HL-60/S4 treated with retinoic acid at 250 ng/mL for 4 days and 3 days (cell line): ENCODE results near the gene DTWD1.
"Not testable (repeated sequence)": the region's sequence is repeated elsewhere in the genome, so short reads cannot be mapped to it uniquely, and the experiment has no call there.

Experiments
- in situ Hi-C: fragments of 300-500 bp; cut with MboI; formaldehyde crosslinking; loops from 2 replicates; pipeline ENCODE4 v1.7.0; 2022; ENCODE audit warnings: low sequenced_read_pairs

The DTWD1 gene

DNA sequence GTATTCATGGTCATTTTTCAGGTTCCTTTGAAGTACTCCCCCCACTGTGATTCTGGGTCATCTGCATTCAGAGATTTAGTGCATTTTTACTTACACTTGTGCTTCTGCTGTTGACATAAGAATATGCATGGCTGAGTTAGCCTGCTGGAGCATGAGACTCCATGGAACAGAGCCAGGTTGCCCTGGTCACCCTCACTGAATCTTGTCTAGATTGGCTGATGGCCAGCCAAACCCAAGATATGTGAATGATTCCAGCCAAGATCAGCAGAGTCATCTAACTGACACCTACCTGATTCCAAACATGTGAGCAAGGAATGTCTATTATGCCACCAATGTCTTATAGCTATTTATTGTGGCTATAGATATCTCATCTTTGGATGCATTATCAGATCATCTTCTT, 25.1 kb downstream of the DTWD1 start:
- in situ Hi-C loops, result no loop called here

DNA sequence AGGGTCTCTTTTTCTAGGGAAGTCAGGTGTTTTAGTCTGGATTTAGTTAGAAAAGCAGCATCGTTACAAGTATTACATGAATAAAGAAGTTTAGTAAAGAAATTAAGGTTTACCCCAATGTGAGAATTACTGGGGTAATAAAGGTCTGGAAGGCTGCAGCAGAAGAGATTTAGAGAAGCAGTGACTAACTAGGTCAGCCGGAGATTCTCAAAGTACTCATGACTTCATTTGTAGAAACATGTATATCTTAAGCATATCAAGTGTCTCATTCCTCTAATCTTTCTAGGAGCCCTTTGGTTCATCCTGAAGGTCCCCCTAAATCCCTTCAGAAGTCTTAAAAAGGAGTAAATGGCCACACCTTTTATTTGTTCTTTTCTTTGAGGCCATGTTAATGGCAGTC, 26.0 kb downstream of the DTWD1 start:
- in situ Hi-C loops, result no loop called here

DNA sequence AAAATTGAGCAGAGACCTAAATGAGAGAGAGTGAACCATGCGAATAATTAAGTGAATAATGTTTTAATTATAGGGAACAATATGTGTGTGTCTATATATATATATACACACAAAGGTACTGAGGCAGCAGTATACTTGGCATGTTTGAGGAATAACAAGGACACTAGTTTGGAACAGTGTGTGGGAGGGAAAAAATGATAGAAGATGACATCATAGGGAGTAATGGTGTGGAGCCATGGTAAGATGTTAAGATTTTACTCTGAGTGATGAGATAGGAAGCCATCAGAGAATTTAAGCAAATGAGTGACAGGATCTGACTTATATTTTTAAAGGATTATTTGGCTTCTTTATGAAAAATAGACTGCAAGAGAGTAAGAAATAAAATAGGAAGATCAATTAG, 29.1 kb downstream of the DTWD1 start:
- in situ Hi-C loops, result no loop called here

DNA sequence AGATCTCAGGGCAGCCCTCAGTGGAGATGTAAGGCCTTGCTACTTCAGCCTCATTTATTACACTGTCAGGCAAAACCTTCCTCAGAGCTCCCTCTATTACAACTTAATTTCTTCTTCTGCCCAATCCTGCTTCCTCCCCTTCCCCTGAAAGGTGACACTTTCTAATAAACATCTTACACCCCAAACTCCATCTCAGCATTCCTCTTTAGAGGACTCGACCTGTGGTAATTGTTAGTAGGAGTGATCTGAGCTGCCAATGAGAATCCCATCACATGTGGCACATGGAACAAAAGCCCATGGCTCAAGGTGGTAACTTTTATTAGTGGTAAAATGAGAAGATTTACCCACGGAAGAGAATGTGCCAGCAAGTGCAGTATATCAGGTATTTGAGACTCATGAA, 29.8 kb downstream of the DTWD1 start:
- in situ Hi-C loops, result no loop called here

DNA sequence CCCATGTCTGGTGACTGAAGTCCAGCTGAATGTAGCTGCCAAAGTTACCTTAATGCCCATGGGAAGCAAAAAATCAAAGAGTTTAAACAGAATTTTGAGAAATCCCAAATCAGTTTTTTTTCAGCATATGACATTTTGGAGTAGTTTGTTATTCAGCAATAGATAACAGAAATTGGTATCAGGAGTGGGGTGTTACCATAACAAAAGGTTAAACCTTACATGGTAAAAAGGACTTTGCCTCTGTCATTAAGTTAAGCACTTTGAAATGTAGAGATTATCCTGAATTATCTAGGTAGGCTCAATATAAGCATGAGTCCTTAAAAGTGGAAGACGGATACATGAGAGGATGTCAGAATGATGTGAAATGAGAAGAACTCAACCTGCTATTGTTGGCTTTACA, 32.1 kb downstream of the DTWD1 start:
- in situ Hi-C loops, result no loop called here

DNA sequence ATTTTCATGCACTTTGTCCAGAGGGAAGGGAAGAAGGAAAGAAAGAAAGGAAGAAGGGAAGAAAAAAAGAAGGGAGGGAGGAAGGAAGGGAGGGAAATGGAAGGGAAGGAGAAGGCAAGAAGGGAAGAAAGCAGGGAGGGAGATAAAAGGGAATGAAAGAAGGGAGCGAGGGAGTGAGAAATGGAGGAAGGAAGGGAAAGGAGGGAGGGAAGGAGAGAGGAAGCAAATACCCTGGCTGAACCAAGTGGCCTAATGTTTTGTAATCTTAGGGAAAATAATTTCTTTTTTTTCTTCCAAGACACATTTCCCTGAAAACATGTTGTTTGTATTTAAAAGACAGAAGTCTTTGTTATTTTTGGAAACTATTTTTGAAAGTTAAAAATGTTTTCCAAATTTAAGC, 35.9 kb downstream of the DTWD1 start:
- in situ Hi-C loops, result no loop called here

DNA sequence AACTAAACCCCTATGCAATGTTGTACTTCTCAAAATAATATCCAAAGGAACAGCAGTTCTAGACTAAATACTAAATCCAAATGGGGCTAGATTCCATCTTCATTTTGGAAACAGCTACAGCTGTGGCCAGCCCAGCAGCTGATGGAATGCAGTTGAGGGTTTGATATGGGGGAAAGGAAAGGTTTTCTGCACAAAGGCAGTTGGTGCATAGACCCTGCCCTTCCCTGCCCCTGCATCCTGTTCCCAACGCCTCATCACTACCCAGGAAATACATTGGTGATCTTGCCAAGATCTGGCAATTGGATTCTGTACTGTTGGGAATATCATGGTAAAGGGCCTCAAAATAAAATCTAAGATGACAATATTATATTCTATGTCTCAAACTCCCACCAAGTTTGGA, 43.9 kb downstream of the DTWD1 start:
- in situ Hi-C loops, result no loop called here

DNA sequence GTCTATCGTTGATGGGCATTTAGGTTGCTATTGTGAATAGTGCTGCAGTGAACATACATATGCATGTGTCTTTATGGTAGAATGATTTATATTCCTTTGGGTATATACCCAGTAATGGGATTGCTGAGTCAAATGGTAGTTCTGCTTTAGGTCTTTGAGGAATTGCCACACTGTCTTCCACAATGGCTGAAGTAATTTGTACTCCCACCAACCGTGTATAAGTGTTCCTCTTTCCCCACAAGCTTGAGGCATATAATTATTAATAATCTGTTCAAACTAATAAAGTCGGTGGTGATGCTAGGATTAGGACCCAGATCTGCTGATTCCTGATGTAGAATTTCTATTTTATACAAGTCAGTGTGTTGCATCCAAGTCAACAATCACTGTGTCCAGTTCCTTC, 45.6 kb downstream of the DTWD1 start:
- in situ Hi-C loops, result not testable (repeated sequence)

DNA sequence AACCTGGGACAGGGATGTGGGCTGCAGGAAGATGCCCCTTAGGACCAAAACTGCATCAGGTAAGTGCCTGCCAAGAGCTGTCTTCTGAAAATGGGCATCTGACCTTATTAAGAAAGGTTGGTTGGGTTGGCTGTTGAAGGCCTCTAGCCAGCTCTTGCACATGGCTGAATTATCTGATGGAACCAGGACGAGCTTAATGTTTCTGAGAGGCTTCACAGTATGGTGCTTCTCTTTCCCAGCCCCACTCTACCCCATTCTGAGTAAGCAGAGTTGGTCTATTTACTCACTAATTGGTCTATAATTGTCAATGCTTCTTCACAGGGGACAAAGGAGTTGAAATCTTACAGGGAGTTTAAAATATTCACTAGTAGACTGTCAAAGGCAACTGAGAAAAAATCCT, 48.4 kb downstream of the DTWD1 start:
- in situ Hi-C loops, result no loop called here

DNA sequence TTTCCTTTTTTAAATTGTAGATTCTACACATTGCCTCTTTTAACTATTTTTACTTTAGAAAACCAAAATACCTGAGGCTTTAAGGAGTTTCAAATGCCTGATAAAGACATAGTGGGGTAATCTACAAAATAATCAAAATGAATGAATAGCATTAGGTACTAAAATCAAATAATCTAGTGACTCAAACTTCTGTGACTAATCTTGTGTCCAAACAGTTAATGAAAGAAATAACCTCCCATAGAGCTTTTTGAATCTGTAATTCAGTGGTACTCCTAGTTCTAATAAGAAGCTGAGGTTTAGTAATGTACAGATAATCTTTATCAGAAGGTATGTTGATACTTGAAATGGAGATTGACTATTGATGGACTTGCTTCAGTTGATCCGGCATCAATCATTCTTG, 53.0 kb downstream of the DTWD1 start:
- in situ Hi-C loops, result no loop called here

DNA sequence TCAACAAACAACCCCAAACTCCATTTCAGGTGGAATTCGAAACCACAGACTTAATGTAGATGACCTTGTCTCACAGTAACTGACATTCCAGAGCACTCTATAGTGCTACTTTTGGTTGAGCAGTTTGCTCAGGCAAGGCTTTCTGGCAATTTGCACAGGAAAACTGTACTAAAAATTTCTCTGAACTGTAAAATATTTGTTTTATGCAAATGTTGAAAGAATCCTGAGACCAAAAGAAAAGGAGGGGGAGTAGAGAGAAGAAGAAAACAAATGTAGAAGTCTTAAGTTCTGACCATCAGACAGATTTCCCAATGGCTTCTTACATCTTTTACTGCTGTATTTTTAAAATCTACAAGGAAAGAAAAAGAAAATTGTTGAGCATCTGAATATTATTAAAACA, 53.5 kb downstream of the DTWD1 start:
- in situ Hi-C loops, result no loop called here

DNA sequence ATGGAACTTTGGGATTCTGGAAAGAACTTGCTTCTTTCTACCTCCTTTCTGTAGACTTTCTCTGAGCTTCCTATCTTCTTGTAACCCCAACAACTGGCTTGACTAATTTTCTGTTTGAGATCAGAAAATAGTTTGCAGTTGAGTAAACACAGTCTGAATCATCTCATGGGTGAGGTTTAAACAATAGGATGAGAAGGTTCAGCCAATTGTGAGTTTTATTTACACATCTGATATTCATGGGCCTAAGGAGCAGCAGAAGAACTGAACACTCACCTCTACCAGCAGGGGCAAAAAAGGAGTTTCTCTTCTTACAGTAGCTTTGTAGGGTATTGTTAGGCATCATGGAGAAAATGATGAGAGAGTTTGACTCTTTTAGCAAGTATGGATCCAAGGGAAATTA, 54.2 kb downstream of the DTWD1 start:
- in situ Hi-C loops, result no loop called here

DNA sequence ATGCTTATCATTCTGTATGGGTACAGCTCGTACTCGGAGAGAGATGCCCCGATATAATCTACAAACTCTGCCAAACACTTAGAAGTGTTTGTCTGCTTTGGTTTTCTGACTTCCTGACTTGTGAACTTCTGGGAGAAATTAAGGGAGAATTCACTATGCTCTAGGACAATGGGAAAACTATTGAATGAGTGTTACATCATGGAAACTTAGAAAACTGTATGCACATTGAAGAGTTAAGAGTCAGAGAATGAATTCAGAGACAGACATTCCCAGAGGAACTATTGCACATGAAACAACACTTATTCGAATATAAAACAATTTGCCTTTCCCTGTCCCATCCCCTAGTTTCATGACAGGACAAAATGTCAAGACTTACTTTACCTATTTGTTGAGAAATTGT, 57.8 kb downstream of the DTWD1 start:
- in situ Hi-C loops, result no loop called here

DNA sequence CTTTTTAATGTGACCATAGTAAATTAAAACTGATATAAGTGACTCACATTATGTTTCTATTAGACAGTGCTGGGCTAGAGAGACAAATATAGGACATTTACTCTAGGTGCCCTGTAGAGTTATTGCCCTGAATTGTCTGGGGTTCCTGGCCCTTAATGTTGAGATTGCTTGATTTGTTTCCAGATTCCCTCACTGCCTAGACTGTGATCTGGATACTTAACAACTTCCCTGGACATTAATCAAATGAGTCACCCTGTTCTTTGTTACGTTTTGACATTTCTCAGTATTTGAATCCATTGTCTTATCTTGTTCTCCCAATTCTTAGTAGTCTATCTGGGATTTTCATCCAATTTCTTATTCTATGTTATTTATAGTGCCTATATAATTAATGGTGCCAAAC, 65.8 kb downstream of the DTWD1 start:
- in situ Hi-C loops, result no loop called here

DNA sequence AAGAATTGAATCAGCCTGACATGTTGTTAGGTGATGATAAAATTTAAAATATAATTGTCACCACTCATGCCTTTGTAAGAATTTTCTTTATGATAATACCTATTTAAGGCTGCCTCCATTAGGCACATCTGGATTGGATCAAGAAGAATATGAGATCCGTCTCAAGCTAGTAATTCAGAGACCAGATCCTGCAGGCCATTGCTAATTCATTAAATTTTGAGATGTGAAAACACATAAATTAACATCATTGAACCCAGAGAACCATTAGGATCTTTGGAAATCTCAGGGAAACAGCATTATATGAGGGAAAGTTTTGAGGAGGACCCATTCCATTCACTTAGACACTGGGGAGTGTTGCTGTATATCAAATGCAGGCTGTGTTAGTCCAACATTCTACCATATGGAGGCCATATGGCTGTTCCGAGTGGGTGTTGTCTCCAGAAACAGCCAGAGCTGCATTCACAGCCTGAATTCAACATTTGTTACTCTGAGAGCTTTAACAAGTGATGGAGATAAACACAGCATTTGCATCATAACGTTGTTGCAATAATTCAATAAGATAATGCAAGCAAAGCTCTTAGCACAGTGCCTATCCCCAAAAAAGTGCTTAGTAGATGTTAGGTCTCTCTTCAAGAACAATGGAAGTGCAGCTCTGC, 67.4 kb downstream of the DTWD1 start:
- in situ Hi-C loops, result no loop called here

DNA sequence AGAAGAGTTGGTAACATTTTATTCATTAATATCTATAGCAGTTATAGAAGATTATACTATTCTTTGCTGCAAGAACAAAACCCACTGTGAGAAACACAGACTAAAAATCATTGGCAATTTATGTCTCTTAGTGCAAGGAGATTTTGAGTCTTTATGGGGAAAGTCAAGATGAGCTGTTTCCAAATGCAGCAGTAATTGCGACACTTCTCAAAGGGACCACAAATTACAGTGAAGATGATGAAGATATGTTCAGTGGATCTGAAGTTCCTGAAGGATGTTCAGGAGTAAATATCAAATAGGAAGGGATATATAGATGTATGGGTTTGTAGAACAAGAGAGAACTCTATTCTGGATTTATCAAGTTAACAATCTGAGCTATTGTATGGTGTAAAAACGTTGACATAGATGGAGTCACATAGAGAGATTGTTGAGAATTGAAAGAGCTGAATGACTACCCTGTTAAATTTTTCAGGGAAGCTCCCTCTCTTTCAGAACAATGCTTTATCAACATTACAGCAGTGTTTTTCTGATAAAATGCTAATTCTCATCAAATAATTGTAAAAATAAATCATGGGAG, 71.8 kb downstream of the DTWD1 start:
- in situ Hi-C loops, result no loop called here

DNA sequence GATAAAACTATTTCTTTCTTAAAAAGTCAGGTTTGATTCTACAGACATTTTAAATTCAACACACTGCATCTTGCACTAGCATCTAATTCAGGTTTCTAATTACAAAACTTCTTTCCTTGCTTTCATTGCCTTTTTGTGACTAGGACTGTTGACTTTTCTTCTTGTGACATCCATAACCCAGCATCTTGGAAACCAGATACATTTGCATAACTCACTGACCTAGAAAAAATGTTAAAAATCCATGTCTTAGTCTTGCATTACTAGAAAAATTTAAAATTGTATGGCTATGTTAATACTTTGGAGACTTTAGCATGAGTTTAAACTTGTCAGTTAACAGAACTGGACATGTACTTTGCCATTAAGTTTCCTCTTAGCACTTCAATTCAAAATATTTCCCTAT, 72.7 kb downstream of the DTWD1 start:
- in situ Hi-C loops, result no loop called here

DNA sequence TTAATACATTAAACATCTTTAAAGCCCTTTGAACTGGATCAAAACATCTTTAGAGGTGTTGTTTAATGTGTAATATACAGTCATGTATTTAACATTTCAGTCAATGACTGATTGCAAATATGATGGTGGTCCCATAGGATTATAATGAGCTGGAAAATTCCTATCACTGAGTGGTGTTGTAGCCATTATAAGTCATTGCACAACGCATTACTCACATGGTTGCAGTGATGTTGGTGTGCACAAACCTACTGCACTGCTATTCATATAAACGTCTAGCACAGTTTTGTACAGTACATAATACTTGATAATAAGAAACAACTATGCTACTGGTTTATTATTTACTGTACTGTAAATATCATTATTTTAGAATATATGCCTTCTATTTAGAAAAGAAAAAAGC, 75.6 kb downstream of the DTWD1 start:
- in situ Hi-C loops, result no loop called here

DNA sequence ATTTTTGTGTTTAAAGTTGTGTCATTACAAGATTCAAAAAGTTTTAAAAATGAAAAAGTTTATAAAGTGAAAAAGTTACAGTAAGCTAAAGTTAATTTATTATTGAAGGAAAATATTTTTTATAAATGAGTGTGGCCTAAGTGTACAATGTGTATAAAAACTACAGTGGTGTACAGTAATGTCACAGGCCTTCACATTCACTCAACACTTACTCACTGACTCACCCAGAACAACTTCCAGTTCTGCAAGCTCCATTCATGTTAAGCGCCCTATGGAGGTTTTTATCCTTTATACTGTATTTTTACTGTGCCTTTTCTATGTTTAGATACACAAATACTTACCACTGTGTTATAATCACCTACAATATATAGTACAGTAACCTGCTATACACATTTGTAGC, 76.3 kb downstream of the DTWD1 start:
- in situ Hi-C loops, result no loop called here

DNA sequence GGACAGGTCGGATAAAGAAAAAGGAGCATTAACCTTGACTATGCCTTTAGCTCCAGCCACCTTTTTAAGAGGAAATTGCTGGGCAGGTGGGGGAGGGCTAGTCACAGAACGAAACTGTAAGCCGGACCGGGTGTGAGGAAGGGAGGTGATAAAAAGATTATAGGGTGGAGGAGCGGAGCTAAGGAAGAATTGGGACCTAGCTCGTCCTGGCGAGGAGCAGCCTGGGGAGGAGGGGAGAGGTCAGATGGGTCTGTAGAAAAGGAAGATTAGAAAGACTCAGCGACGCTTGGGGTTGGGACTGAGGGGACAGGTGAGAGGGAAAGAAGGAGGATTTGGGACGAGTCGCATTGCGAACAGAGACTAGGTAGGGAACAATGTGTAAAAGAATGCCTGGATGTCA, 82.1 kb downstream of the DTWD1 start:
- in situ Hi-C loops, result not testable (repeated sequence)
